ENCODE measurements around the gene ATP6V1G1.

ATP6V1G1 gene

DNA sequence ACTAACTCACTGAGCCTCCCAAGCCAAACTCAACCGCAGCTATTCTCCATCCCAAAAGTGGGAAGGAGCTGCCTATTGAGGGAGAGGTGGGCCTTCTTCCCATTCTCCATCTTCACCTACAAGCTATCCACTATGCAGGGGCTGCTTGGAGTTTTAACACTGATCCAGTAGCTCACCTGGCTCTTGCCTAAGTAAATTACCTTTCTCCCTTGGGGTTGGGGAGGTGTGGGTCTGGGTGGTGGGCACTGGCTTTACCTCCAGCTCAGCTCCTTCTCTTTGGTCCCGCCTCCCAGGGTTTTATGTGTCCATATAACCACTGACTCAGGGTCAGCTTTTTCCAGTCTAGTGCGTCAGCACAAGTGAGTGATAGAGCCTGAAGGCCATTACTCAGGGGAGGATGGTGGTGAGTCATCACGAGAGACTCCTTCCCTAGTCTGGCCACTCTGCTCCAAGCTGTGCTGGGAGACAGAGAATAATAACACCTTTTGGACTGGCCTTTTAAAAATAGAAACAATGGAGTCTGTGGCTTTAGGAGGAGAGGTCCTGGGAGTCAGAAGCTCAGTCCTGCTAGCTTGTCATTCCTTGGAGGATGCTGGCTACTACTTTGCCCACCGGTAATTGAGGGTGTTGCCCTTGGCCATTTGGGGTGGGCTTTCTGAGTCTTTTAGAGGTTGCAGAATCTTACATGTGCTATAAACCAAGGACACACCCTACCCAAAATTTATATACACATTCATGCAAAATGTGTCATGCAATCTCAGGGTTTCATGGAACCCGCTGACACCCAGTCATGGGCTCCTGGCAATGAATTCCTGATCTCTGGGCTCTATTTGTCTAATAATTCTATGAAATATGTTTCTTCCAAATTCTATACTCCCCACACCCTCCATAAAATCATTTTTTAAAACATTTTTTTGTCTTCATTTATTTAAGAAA, 35.6 kb upstream of the ATP6V1G1 start:
- TF ChIP-seq, protein P1, sequence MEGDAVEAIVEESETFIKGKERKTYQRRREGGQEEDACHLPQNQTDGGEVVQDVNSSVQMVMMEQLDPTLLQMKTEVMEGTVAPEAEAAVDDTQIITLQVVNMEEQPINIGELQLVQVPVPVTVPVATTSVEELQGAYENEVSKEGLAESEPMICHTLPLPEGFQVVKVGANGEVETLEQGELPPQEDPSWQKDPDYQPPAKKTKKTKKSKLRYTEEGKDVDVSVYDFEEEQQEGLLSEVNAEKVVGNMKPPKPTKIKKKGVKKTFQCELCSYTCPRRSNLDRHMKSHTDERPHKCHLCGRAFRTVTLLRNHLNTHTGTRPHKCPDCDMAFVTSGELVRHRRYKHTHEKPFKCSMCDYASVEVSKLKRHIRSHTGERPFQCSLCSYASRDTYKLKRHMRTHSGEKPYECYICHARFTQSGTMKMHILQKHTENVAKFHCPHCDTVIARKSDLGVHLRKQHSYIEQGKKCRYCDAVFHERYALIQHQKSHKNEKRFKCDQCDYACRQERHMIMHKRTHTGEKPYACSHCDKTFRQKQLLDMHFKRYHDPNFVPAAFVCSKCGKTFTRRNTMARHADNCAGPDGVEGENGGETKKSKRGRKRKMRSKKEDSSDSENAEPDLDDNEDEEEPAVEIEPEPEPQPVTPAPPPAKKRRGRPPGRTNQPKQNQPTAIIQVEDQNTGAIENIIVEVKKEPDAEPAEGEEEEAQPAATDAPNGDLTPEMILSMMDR (conservative IDR thresholded peaks at IDR 0.05; ENCODE audit: control insufficient read depth, insufficient read depth, low read depth, low read length): no peak
- peak; percentile 98 for DNase-seq (ENCODE audit: low read depth)
- no peak overlapping the region for H3K4me3 ChIP-seq (ENCODE audit: control insufficient read depth, low read depth, low read length)

DNA sequence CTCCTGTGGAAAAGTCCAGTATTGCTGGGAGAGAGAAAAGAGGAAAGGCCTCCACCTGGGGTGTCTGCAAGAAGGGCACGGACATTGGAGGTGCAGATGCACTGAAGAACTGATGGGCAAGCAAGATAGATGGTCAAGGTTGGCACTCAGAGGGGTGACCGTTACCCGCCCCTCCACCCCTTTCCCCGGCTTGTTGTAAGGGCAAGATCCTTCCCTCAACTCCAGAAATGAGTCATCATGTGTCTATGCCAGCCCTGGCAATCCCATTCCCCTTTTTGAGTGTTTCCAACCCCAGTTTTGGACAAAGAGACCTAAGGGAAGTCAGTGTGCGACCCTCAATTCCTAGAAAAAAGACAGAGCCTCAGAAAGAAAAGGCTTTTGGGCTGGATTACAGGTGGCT, 34.9 kb upstream of the ATP6V1G1 start:
- peak; percentile 12 for DNase-seq (ENCODE audit: low read depth)
- H3K4me3 ChIP-seq (ENCODE audit: control insufficient read depth, low read depth, low read length): no peak overlapping the region
- TF ChIP-seq, protein P1 (conservative IDR thresholded peaks at IDR 0.05; ENCODE audit: control insufficient read depth, insufficient read depth, low read depth, low read length): no peak

DNA sequence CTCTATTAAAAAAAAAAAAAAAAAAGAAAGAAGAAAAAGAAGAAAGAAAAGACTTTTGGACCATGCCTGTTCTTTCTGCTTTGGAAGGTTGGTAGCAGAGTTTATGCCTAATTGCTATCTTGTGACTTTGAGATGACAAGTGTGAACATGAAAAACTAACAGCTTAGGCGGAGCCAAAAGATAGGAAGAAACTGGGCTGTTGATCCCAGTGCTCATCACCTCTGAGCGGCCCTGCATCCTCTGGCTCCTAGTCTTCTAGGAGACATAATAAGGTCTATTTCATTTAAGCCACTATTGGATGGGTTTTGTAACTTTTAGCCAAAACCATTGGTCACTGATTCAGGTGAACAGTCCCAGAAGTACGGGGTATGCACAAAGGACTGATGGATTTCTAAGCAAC, 34.4 kb upstream of the ATP6V1G1 start:
- no peak overlapping the region for H3K4me3 ChIP-seq (ENCODE audit: control insufficient read depth, low read depth, low read length)
- DNase-seq (ENCODE audit: low read depth): no peak
- TF ChIP-seq, protein P1 (conservative IDR thresholded peaks at IDR 0.05; ENCODE audit: control insufficient read depth, insufficient read depth, low read depth, low read length): no peak

DNA sequence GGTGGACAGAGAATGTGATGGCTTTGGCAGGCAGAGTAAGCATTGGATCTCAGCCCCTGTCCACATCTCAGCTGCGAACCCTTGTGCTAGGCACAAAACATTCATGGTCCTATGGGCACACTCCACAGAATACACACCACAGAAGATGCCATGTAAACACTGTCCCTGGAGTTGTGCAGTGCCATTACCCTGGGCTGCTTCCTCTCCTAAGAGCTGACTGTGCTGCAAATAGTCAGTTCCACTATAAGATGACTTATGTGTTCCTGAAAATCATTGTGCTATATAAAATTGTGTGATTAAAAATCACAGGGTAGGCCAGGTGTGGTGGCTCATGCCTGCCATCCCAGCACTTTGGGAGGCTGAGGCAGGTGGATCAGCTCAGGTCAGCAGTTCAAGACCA, 31.9 kb upstream of the ATP6V1G1 start:
- DNase-seq (ENCODE audit: low read depth): no peak
- TF ChIP-seq, protein P1 (conservative IDR thresholded peaks at IDR 0.05; ENCODE audit: control insufficient read depth, insufficient read depth, low read depth, low read length): no peak
- H3K4me3 ChIP-seq (ENCODE audit: control insufficient read depth, low read depth, low read length): no peak overlapping the region

DNA sequence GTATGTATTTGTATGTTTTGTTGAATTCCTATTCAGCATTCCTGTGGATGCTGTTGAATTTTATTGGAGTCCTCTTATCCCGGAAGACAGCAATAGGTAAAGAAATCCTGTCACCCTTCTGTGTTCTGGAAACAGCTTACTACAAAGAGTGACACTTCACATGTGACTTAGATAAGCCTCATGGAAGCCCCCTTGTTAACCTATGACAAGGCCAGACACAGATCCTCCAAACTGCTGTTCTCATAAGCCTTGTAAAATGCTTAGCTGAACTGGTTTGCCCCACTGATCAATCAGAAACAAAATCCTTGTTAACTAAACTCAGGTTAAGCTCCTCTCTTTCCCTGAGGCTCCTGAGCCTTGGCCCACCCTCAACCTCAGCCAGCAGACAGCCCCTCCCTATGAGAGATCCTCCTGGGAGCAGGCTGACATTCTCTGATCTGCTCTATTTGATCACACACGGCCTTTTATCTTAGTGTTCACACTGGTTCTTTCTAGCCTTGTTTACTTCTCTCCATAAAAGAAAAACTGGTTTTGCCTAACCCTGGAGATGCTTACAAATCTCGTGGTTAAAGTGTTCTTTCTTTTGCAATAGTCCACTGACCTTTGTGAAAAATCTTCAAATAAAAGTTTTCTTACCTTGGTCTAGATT, 29.4 kb upstream of the ATP6V1G1 start:
- no peak for DNase-seq (ENCODE audit: low read depth)
- TF ChIP-seq, protein P1 (conservative IDR thresholded peaks at IDR 0.05; ENCODE audit: control insufficient read depth, insufficient read depth, low read depth, low read length): no peak
- H3K4me3 ChIP-seq (ENCODE audit: control insufficient read depth, low read depth, low read length): no peak overlapping the region

DNA sequence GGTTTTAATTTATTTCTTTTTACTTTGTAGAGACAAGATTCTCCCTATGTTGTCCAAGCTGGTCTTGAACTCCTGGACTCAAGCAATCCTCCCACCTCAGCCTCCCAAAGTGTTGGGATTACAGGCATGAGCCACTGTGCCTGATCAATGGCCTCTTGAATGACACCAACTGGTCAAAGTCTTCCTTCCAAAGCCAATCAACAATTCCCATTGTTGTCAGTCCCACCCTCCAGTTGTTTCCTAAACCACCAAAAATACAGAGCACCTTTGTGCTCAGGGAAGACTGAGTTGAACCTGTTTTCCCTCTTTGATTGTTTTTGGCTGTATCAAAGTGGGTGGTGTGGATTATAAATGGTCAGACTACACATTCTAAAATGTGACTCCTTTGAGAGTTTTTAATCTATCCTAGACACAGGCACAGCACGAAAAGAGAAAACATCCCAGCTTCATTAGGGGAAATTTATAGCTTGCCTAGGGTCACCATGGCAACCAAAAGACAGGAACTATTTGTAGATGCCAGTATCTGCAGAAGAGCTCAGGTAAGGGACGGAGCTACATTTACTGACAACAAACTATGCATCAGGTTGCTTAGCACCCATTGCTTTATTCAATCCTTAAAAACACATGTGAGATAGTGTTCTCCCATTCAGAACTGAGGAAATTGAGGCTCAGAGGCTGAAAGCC, 27.6 kb upstream of the ATP6V1G1 start:
- H3K4me3 ChIP-seq (ENCODE audit: control insufficient read depth, low read depth, low read length): no peak overlapping the region
- TF ChIP-seq, protein P1 (conservative IDR thresholded peaks at IDR 0.05; ENCODE audit: control insufficient read depth, insufficient read depth, low read depth, low read length): no peak
- no peak for DNase-seq (ENCODE audit: low read depth)
